ENCODE results near the gene RTP3.

Gene RTP3

DNA sequence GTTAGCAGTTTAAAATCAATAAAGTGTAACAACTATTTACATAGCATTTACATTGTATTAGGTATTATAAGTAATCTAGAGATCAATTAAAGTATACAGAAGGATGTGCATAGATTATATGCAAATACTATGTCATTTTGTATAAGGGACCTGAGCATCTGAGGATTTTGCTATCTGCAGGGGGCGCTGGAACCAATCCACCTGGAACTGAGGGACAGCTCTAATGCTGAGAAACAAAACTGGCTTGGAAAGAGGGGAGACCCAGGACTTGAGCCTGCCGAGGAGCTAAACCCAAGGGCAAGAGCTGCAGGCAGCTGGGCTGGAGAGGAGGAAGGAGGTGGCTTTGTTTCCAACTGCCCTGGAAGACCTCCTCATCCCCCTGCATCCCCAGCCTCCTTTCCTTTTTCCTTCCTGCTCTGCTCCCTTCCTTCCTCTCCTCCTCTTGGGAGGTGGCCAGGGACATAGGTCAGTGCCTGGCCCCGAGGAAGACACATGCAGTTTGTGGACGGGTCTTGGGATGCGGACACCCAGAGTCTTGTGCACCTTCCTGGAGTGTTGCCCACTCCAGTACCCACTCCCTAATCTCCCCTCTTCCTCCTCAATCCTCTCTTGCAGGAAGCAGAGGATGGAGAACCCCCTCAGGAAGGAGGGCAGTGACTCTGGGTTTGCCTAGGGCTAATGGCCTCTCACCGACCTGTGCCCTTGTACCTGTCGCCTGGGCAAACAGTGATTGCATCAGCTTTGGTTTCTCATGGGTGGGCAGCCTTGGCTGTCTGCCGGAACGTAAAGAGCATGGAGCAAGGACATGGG, 825 bp upstream of the RTP3 start:
- Histone ChIP-seq H3K9me3 (replicated peaks; ENCODE audit: low read length) (no peaks in the 10 kb centered on the region), H3K4me1 (ENCODE audit: control insufficient read depth, insufficient read depth, low read length) (peaks cover 26% of the 10 kb centered on the region), H3K4me2 (ENCODE audit: low read length) (no peak overlapping the region), H3K36me3 (ENCODE audit: insufficient read depth, low read length) (no peaks in the 10 kb centered on the region), H3K9ac (ENCODE audit: low read depth, low read length) (no peak overlapping the region), H3K4me3 (ENCODE audit: low read length) (no peak overlapping the region), H3K27me3 (ENCODE audit: control insufficient read depth, insufficient read depth, low read length) (no peaks in the 10 kb centered on the region)

DNA sequence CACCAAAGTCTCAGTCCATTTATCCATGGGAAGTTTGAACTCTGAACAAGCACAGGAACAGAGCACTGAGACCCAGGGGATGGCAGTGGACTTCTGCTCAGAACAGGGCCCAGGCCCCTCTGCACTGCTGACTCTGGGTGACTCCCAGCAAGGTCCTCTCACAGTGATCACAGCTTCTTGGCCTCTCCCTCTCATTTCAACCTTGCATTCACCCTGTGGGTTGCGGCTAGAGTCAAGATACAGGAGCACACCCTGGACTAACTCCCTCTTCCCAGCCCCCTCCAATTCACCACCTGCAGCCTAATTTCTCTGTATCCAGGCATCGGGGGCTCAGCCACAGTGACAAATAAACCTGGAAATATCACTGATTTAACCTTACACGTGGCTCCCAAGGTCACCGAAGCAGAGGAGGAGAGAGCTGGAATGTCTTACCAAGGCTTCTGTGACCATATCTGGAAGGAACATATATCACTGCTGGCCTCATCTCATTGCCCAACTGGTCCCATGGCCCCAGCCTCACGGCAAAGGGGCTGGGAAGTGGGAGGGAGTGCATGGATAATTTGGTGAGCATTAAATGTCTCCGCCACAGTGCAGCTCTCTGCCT, 1.2 kb downstream of the RTP3 start:
- Histone ChIP-seq H3K9ac (ENCODE audit: low read depth, low read length) (no peak overlapping the region), H3K27me3 (ENCODE audit: control insufficient read depth, insufficient read depth, low read length) (no peaks in the 10 kb centered on the region), H3K4me1 (ENCODE audit: control insufficient read depth, insufficient read depth, low read length) (peaks cover 30% of the 10 kb centered on the region), H3K4me2 (ENCODE audit: low read length) (no peak overlapping the region), H3K4me3 (ENCODE audit: low read length) (no peak overlapping the region), H3K9me3 (replicated peaks; ENCODE audit: low read length) (no peaks in the 10 kb centered on the region), H3K36me3 (ENCODE audit: insufficient read depth, low read length) (no peaks in the 10 kb centered on the region)

DNA sequence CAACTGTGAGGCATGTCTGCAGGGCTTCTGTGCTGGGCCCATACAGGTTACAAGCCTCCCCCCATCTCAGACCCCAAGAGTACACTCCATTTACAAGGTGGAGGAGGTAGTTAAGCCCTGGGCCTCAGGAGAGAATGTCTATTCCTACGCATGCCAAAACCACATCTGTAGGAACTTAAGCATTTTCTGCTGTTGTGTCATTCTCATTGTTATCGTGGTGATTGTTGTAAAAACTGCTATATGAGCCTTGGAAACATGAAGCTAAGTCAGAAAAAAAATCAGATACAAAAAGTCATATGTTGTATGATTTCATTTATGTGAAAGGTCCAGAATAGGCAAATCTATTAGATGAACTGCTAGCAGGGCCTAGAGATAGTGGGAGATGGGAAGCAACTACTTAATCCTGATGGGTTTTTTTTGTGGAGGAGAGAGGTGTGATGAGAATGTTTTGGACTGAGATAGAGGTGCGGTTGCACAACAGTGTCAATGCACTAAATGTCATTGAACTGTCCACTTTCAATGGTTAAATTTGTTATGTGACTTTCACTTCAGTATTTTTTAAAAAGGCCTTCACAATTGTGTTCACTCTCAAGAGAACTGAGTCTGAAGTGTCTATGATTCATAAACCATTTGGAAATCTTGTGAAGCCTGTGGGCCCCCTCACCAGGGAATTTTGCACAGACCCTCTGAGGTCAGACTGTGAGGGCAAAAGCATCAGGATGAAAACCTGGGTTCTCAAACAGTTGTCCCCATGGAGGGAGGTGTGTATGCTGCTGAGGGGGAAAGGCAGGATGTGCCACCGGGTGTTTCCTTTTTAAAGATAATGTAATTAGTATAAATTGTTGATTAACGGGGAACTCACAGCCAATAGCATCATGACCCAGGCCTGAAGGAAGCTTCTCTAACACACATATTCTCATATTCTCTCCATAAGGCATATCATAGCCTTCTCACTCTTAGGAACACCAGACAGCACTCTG, 3.2 kb downstream of the RTP3 start:
- H3K9me3 ChIP-seq (replicated peaks; ENCODE audit: low read length), result no peaks in the 10 kb centered on the region
- H3K27me3 ChIP-seq (ENCODE audit: control insufficient read depth, insufficient read depth, low read length), result no peaks in the 10 kb centered on the region
- no peak overlapping the region for H3K4me3 ChIP-seq (ENCODE audit: low read length)
- H3K36me3 ChIP-seq (ENCODE audit: insufficient read depth, low read length), result no peaks in the 10 kb centered on the region
- peaks cover 26% of the 10 kb centered on the region for H3K4me1 ChIP-seq (ENCODE audit: control insufficient read depth, insufficient read depth, low read length)
- H3K9ac ChIP-seq (ENCODE audit: low read depth, low read length), result no peak overlapping the region
- no peak overlapping the region for H3K4me2 ChIP-seq (ENCODE audit: low read length)

DNA sequence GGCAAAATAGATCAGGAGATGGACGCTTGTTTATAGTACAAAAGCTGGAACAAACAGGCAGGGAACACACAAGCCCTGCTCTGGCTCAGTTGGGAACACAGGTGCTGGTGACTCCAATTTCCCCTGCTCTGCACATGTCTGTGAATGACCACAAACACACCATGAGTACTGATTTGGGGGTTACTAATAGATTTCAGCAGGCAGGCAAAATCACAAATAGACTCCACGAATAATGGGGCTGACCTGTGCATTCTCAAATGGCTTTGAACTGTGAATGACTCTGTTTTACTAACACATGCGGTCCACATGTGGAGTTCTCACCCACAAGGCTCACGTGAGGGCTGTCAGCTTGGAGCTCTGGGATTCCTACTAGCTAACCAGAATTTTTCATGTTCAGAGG, 3.9 kb downstream of the RTP3 start:
- Histone ChIP-seq H3K4me3 (ENCODE audit: low read length) (no peak overlapping the region), H3K27me3 (ENCODE audit: control insufficient read depth, insufficient read depth, low read length) (no peaks in the 10 kb centered on the region), H3K9me3 (replicated peaks; ENCODE audit: low read length) (no peaks in the 10 kb centered on the region), H3K9ac (ENCODE audit: low read depth, low read length) (no peak overlapping the region), H3K4me2 (ENCODE audit: low read length) (no peak overlapping the region), H3K36me3 (ENCODE audit: insufficient read depth, low read length) (no peaks in the 10 kb centered on the region), H3K4me1 (ENCODE audit: control insufficient read depth, insufficient read depth, low read length) (peaks cover 19% of the 10 kb centered on the region)

DNA sequence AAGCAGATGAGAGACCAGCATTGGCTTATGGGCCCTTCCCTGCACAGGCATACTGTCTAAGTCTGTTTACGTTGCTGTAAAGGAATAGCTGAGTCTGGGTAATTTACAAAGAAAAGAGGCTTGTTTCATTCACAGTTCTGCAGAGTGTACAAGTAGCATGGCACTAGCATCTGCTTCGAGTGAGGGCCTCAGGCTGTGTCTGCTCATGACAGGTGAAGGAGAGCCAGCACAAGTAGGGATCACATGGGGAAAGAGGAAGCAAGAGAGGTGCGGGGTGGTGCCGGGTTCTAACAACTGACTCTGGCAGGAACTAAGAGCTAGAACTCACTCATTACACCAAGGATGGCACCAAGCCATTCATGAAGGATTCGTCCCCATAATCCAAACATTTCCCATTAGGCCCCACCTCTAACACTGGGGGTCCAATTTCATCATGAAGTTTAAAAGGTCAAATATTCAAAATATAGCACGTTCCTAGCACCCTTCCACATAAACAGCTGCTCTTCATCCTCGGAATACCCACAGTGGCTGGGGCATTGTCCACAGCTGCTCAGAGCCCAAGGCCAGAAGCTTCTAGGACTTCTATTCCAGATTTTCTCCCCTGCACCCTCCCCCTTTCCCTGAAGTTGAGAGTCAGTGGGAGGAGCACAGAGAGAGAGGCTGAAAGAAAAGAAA, 5.6 kb downstream of the RTP3 start:
- no peaks in the 10 kb centered on the region for H3K36me3 ChIP-seq (ENCODE audit: insufficient read depth, low read length)
- no peaks in the 10 kb centered on the region for H3K27me3 ChIP-seq (ENCODE audit: control insufficient read depth, insufficient read depth, low read length)
- H3K9me3 ChIP-seq (replicated peaks; ENCODE audit: low read length), result no peaks in the 10 kb centered on the region
- H3K9ac ChIP-seq (ENCODE audit: low read depth, low read length), result no peak overlapping the region
- no peak overlapping the region for H3K4me2 ChIP-seq (ENCODE audit: low read length)
- H3K4me3 ChIP-seq (ENCODE audit: low read length), result no peak overlapping the region
- peaks cover 19% of the 10 kb centered on the region for H3K4me1 ChIP-seq (ENCODE audit: control insufficient read depth, insufficient read depth, low read length)

DNA sequence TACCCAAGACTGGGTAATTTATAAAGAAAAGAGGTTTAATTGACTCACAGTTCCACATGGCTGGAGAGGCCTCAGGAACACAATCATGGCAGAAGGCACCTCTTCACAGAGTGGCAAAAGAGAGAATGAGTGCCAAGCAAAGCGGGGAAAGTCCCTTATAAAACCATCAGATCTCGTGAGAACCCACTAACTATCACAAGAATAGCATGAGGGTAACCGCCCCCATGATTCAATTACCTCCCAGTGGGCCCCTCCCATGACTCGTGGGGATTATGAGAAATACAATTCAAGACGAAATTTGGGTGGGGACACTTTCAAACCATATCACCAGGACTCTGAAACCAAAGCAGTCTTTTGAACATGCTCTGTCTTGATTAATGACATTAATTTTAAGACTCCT, 7.0 kb downstream of the RTP3 start:
- H3K36me3 ChIP-seq (ENCODE audit: insufficient read depth, low read length), result no peaks in the 10 kb centered on the region

DNA sequence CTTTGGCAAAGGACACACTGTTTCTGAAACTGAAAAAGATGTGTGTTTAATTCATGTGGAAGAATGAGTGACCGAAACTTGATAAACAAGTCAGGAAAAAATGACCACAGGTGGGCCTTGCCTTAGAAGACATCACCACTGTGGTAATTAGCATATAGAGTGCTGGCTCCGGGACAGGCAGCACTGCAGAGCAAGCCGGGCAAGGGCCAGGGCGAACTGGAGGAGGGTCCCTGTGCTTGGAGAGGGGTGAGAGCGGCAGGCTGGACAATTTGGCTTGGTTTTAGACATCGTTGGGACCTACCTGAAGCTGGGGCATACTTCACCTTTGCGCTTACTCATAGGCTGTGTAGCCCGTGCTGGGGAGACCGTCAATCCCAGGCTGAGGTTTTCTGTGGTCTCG, 8.2 kb downstream of the RTP3 start:
- H3K9ac ChIP-seq (ENCODE audit: low read depth, low read length), result no peak overlapping the region
- H3K4me1 ChIP-seq (ENCODE audit: control insufficient read depth, insufficient read depth, low read length), result peaks cover 11% of the 10 kb centered on the region
- no peak overlapping the region for H3K4me2 ChIP-seq (ENCODE audit: low read length)
- H3K4me3 ChIP-seq (ENCODE audit: low read length), result no peak overlapping the region
- no peaks in the 10 kb centered on the region for H3K9me3 ChIP-seq (replicated peaks; ENCODE audit: low read length)
- H3K36me3 ChIP-seq (ENCODE audit: insufficient read depth, low read length), result no peaks in the 10 kb centered on the region
- no peaks in the 10 kb centered on the region for H3K27me3 ChIP-seq (ENCODE audit: control insufficient read depth, insufficient read depth, low read length)

More for the DNA sequence above, 7.0 kb downstream of the RTP3 start:
- Histone ChIP-seq H3K4me1 (ENCODE audit: control insufficient read depth, insufficient read depth, low read length) (peaks cover 19% of the 10 kb centered on the region), H3K27me3 (ENCODE audit: control insufficient read depth, insufficient read depth, low read length) (no peaks in the 10 kb centered on the region), H3K9ac (ENCODE audit: low read depth, low read length) (no peak overlapping the region), H3K4me3 (ENCODE audit: low read length) (no peak overlapping the region), H3K4me2 (ENCODE audit: low read length) (no peak overlapping the region), H3K9me3 (replicated peaks; ENCODE audit: low read length) (no peaks in the 10 kb centered on the region)

DNA sequence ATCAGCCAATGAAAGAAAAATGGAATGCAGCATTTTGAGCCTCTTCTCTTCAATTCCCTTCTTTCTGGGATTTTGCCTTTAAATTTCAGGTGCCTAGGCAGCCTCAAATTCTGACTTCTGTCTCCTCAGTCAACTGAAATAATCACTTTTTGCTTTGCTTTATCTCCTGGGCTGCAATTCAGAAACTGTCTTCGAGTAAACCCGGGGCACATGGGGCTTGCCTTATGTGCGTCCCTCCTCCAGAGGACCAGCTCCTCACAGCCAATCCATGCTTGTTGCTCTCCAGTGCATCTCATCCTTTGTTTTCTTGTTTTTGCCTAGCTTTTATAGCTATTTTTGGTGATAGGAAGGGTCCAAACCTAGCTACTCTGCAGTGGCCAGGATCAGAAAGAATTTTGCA, 8.8 kb downstream of the RTP3 start:
- H3K4me3 ChIP-seq (ENCODE audit: low read length), result no peak overlapping the region
- no peaks in the 10 kb centered on the region for H3K9me3 ChIP-seq (replicated peaks; ENCODE audit: low read length)

DNA sequence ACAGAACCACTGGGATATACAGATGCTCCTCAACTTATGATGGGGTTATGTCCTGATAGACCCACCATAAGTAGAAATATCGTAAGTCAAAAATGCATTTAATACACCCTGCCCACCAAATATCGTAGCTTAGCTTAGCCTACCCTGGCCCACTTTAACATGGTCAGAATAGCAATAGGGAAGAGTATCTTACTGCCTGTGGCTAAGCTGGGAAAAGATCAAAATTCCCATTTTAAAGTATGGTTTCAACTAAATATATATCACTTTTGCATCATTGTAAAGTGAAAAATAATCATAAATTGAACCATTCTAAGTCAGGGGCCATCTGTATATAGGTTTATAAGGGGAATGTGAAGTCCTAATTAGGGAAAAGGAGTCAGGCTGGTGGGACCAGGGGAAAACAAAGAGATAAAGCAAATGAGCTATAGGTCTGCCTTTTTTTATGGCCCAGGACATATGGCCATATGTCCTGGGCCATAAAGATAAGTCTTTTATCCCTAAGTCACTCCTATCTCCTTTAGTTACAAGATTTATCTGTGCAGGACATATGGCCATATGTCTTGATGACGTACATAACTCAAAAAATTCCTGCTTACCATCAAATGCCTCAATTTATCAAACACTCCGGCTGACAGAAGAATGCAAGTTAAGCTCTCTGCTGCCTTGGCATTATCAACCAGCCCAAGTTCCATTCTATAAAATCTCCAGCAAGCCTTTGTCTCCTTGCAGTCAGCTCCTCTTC, 11.2 kb downstream of the RTP3 start:
- no peaks in the 10 kb centered on the region for H3K27me3 ChIP-seq (ENCODE audit: control insufficient read depth, insufficient read depth, low read length)

More for the DNA sequence above, 8.8 kb downstream of the RTP3 start:
- H3K4me2 ChIP-seq (ENCODE audit: low read length), result no peak overlapping the region
- no peak overlapping the region for H3K9ac ChIP-seq (ENCODE audit: low read depth, low read length)
- H3K36me3 ChIP-seq (ENCODE audit: insufficient read depth, low read length), result no peaks in the 10 kb centered on the region
- H3K4me1 ChIP-seq (ENCODE audit: control insufficient read depth, insufficient read depth, low read length), result peaks cover 6% of the 10 kb centered on the region
- no peaks in the 10 kb centered on the region for H3K27me3 ChIP-seq (ENCODE audit: control insufficient read depth, insufficient read depth, low read length)

DNA sequence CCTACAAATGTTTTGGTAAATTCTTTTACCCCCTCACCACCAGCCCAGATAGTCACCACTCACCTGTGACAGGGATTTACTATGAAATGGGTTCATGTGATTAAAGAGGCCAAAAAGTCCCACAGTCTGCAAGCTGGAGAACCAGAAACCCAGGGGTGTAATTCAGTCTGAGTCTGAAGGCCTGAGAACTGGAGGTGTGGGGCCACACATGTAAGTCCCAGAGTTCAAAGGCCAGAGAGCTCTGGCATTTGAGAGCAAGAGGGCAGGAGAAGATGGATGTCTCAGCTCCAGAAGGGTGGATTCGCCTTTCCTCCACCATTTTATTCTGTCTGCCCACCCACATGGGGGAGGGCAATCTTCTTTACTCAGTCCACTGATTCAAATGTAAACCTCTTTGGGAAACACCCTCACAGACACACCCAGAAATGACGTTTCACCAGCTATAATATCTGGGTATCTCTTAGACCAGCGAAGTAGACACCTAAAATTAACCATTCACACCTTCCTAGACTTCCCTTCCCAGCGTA, 11.9 kb downstream of the RTP3 start:
- Histone ChIP-seq H3K36me3 (ENCODE audit: insufficient read depth, low read length) (no peaks in the 10 kb centered on the region), H3K9me3 (replicated peaks; ENCODE audit: low read length) (no peaks in the 10 kb centered on the region), H3K27me3 (ENCODE audit: control insufficient read depth, insufficient read depth, low read length) (no peaks in the 10 kb centered on the region), H3K4me1 (ENCODE audit: control insufficient read depth, insufficient read depth, low read length) (no peaks in the 10 kb centered on the region), H3K9ac (ENCODE audit: low read depth, low read length) (no peak overlapping the region), H3K4me2 (ENCODE audit: low read length) (no peak overlapping the region), H3K4me3 (ENCODE audit: low read length) (no peak overlapping the region)

More for the DNA sequence above, 11.2 kb downstream of the RTP3 start:
- H3K4me3 ChIP-seq (ENCODE audit: low read length), result no peak overlapping the region
- no peak overlapping the region for H3K4me2 ChIP-seq (ENCODE audit: low read length)
- no peaks in the 10 kb centered on the region for H3K36me3 ChIP-seq (ENCODE audit: insufficient read depth, low read length)
- no peaks in the 10 kb centered on the region for H3K9me3 ChIP-seq (replicated peaks; ENCODE audit: low read length)
- no peaks in the 10 kb centered on the region for H3K4me1 ChIP-seq (ENCODE audit: control insufficient read depth, insufficient read depth, low read length)
- no peak overlapping the region for H3K9ac ChIP-seq (ENCODE audit: low read depth, low read length)
